ENCODE data around the gene ZHX3. TPM values are rescaled to one million over a fixed set of nuclear protein-coding genes. Genes with fewer than 3 reads are reported as not detected.

ZHX3 gene
- total and polyA plus RNA-seq, 10 of the 15 experiments (the other 5 are each of a cell fraction or from before 2014, with no cell fraction given) = 1.3 to 14.0 (median 5.0) TPM

GRCh38 chr20:41356951-41357350, 39.4 kb upstream of the ZHX3 start:
- no peak overlapping the region for H3K4me2 ChIP-seq (ENCODE audit: control insufficient read depth, insufficient read depth)
- H4K20me1 ChIP-seq (ENCODE audit: control insufficient read depth, insufficient read depth) = no peaks in the 10 kb centered on the region
- WGBS (ENCODE audit: insufficient coverage, insufficient replicate concordance, low lambda C conversion rate, missing lambda C conversion rate) = 56% methylated on average over 13 of the region's 13 CpGs
- no peak overlapping the region for H2AFZ ChIP-seq (ENCODE audit: control insufficient read depth, low read depth, low read length)
- intact Hi-C loops (cut with micrococcal nuclease; ENCODE audit: unreplicated experiment) (no loop called here), in situ Hi-C loops (cut with MboI) (no loop called here)
- SMC1A ChIA-PET (ENCODE audit: uncharacterized antibody, unreplicated experiment) = no interaction called here
- H3K4me3 ChIP-seq = no peak overlapping the region
- H3K36me3 ChIP-seq (ENCODE audit: control insufficient read depth in 2 of 2, insufficient read depth in 2 of 2, low read length in 1 of 2) = no peaks in the 10 kb centered on the region
- RAD21 ChIA-PET (ENCODE audit: unreplicated experiment) = no interaction called here
- DNase-seq (ENCODE audit: low read depth, low spot score) (no peak), ATAC-seq (no peak), FAIRE-seq (no peak)
- no peak overlapping the region for H3K9ac ChIP-seq (ENCODE audit: control insufficient read depth, insufficient read depth, low read length)
- H3K27ac ChIP-seq (ENCODE audit: control insufficient read depth, insufficient read depth) = no peak overlapping the region
- no TSS peak for BruUV-seq (replicated peaks)
- TF ChIP-seq BACH1 (IDR thresholded peaks at IDR 0.05; ENCODE audit: borderline replicate concordance) (no peak), JUNB (IDR thresholded peaks at IDR 0.05) (no peak), SRF (IDR thresholded peaks at IDR 0.05; ENCODE audit: low read depth in 2 of 2, low read length in 2 of 2) (no peak), SPI1 (IDR thresholded peaks at IDR 0.05; ENCODE audit: borderline replicate concordance, insufficient read depth, low read depth, low read length) (no peak), PRDM15 (CRISPR knock-in tag; IDR thresholded peaks at IDR 0.05) (no peak), POLR2AphosphoS5 (IDR thresholded peaks at IDR 0.05; ENCODE audit: low read length) (no peak), NR2C1 (IDR thresholded peaks at IDR 0.05) (no peak), CHD4 (IDR thresholded peaks at IDR 0.05) (no peak), SIX5 (IDR thresholded peaks at IDR 0.05; ENCODE audit: low read depth, low read length, severe bottlenecking) (no peak), USF1 (IDR thresholded peaks at IDR 0.05; ENCODE audit: borderline replicate concordance, extremely low read length, insufficient read depth, low read depth, low read length) (no peak), RELB (IDR thresholded peaks at IDR 0.05; ENCODE audit: low read depth) (no peak)
- TF ChIP-seq, protein P1, sequence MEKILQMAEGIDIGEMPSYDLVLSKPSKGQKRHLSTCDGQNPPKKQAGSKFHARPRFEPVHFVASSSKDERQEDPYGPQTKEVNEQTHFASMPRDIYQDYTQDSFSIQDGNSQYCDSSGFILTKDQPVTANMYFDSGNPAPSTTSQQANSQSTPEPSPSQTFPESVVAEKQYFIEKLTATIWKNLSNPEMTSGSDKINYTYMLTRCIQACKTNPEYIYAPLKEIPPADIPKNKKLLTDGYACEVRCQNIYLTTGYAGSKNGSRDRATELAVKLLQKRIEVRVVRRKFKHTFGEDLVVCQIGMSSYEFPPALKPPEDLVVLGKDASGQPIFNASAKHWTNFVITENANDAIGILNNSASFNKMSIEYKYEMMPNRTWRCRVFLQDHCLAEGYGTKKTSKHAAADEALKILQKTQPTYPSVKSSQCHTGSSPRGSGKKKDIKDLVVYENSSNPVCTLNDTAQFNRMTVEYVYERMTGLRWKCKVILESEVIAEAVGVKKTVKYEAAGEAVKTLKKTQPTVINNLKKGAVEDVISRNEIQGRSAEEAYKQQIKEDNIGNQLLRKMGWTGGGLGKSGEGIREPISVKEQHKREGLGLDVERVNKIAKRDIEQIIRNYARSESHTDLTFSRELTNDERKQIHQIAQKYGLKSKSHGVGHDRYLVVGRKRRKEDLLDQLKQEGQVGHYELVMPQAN (conservative IDR thresholded peaks at IDR 0.05) = no peak
- CTCF ChIA-PET = interaction anchor here (0.7 kb wide), 1 partner anchor 10 kb away, joined by 4 read pairs; no protein-coding TSS in a partner anchor
- no peaks in the 10 kb centered on the region for H3K9me3 ChIP-seq (replicated peaks; ENCODE audit: control insufficient read depth, insufficient read depth, low read length)
- POLR2A ChIA-PET = no interaction called here
- H3K4me1 ChIP-seq (ENCODE audit: control insufficient read depth, insufficient read depth, low read length) = no peaks in the 10 kb centered on the region
- no peaks in the 10 kb centered on the region for H3K79me2 ChIP-seq (ENCODE audit: control insufficient read depth, insufficient read depth, low read length)
- H3K27me3 ChIP-seq (replicated peaks in 1 of 2; ENCODE audit: control insufficient read depth in 2 of 2, insufficient read depth in 2 of 2, low read length in 1 of 2) = no peaks in the 10 kb centered on the region; a peak in 1 of 4 replicates
